Osteoblast (primary cell): ENCODE results near the gene BMP8A. TPM values are rescaled to one million over a fixed set of nuclear protein-coding genes. Genes with fewer than 3 reads are reported as not detected.

Source experiments
- DNase-seq: peaks from one replicate; pipeline ENCODE4 v3.0.0; 2011; ENCODE audit warnings: low spot score, mixed read lengths; ENCODE audit not compliant: insufficient read length; ENCODE audit errors: missing footprints
- H2AFZ ChIP-seq: 2 replicates; pipeline ENCODE4 v1.6.0; 2011; ENCODE audit warnings: mild to moderate bottlenecking, low read length
- H3K27ac ChIP-seq: 2 replicates; pipeline ENCODE4 v1.5.1; 2011; ENCODE audit warnings: mild to moderate bottlenecking, low read depth, low read length, moderate library complexity
- H3K27me3 ChIP-seq: 2 replicates; pipeline ENCODE4 v1.6.0; 2012; ENCODE audit warnings: mild to moderate bottlenecking, control low read depth, inconsistent platforms, low read length, moderate library complexity; ENCODE audit not compliant: insufficient read depth
- H3K36me3 ChIP-seq: 2 replicates; pipeline ENCODE4 v1.5.1; 2011; ENCODE audit warnings: mild to moderate bottlenecking, low read length, control low read depth, moderate library complexity; ENCODE audit not compliant: insufficient read depth
- H3K4me1 ChIP-seq: 2 replicates; pipeline ENCODE4 v1.5.1; 2011; ENCODE audit warnings: mild to moderate bottlenecking, low read length, control low read depth, moderate library complexity; ENCODE audit not compliant: insufficient read depth
- H3K4me2 ChIP-seq: 2 replicates; pipeline ENCODE4 v1.6.0; 2011; ENCODE audit warnings: mild to moderate bottlenecking, low read length; ENCODE audit not compliant: insufficient read depth
- H3K4me3 ChIP-seq: fragments of 200-600 bp; sonication (generic); 3 replicates; pipeline ENCODE4 v1.5.1; 2012; ENCODE audit warnings: mild to moderate bottlenecking, low read length, inconsistent platforms; ENCODE audit not compliant: insufficient read depth
- H3K79me2 ChIP-seq: 2 replicates; pipeline ENCODE4 v1.6.0; 2012; ENCODE audit warnings: mild to moderate bottlenecking, low read length, control low read depth, inconsistent platforms; ENCODE audit not compliant: insufficient read depth
- H3K9me3 ChIP-seq: 2 replicates; pipeline ENCODE4 v1.5.1; 2011; ENCODE audit warnings: low read depth, low read length, control low read depth
- H4K20me1 ChIP-seq: 2 replicates; pipeline ENCODE4 v1.6.0; 2012; ENCODE audit warnings: mild to moderate bottlenecking, low read length, control low read depth; ENCODE audit not compliant: insufficient read depth
- total RNA-seq: library from RNA; depleted of rRNA; stranded (reverse); fragments of >200 nt; gene quantifications from 2 replicates; pipeline ENCODE4 v1.2.3, GENCODE V29; 2012
- TF ChIP-seq, protein P1 (sequence below): IDR thresholded peaks from 2 replicates; pipeline ENCODE4 v1.5.1; 2011; ENCODE audit warnings: mild to moderate bottlenecking, low read depth, low read length, moderate library complexity; ENCODE audit errors: extremely low read depth

Gene BMP8A
- total RNA-seq, 1 donor: 0.72 TPM

- Histone ChIP-seq H4K20me1 (peaks cover 59% of the 10 kb centered on the region), H3K4me3 (no peak overlapping the region), H3K27ac (no peak overlapping the region), H2AFZ (no peak overlapping the region), H3K79me2 (peaks cover 81% of the 10 kb centered on the region), H3K4me1 (no peaks in the 10 kb centered on the region), H3K9me3 (no peaks in the 10 kb centered on the region), H3K27me3 (no peaks in the 10 kb centered on the region), H3K4me2 (no peak overlapping the region), H3K36me3 (peaks cover 96% of the 10 kb centered on the region)
- DNase-seq: no peak
- TF ChIP-seq, protein P1, sequence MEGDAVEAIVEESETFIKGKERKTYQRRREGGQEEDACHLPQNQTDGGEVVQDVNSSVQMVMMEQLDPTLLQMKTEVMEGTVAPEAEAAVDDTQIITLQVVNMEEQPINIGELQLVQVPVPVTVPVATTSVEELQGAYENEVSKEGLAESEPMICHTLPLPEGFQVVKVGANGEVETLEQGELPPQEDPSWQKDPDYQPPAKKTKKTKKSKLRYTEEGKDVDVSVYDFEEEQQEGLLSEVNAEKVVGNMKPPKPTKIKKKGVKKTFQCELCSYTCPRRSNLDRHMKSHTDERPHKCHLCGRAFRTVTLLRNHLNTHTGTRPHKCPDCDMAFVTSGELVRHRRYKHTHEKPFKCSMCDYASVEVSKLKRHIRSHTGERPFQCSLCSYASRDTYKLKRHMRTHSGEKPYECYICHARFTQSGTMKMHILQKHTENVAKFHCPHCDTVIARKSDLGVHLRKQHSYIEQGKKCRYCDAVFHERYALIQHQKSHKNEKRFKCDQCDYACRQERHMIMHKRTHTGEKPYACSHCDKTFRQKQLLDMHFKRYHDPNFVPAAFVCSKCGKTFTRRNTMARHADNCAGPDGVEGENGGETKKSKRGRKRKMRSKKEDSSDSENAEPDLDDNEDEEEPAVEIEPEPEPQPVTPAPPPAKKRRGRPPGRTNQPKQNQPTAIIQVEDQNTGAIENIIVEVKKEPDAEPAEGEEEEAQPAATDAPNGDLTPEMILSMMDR: no peak
Observed at GRCh38 chr1:39567302-39567701, 75.9 kb downstream of the BMP8A start.

GRCh38 chr1:39568208-39568607 is 76.8 kb downstream of the BMP8A start:
- Histone ChIP-seq H3K4me3 (no peak overlapping the region), H3K79me2 (peaks cover 89% of the 10 kb centered on the region), H3K27ac (no peak overlapping the region), H2AFZ (no peak overlapping the region), H3K4me2 (no peak overlapping the region), H3K27me3 (no peaks in the 10 kb centered on the region), H3K9me3 (no peaks in the 10 kb centered on the region), H3K36me3 (peaks cover 96% of the 10 kb centered on the region), H3K4me1 (peaks cover 2% of the 10 kb centered on the region), H4K20me1 (peaks cover 64% of the 10 kb centered on the region)
- DNase-seq: no peak
- TF ChIP-seq, protein P1: no peak

- H4K20me1 ChIP-seq: peaks cover 65% of the 10 kb centered on the region
- H3K4me2 ChIP-seq: no peak overlapping the region
- no peaks in the 10 kb centered on the region for H3K9me3 ChIP-seq
- peaks cover 10% of the 10 kb centered on the region for H3K4me1 ChIP-seq
- H3K27me3 ChIP-seq: no peaks in the 10 kb centered on the region
- no peak overlapping the region for H3K4me3 ChIP-seq
- H2AFZ ChIP-seq: no peak overlapping the region
- H3K79me2 ChIP-seq: peaks cover 89% of the 10 kb centered on the region
- TF ChIP-seq, protein P1: no peak
- H3K27ac ChIP-seq: no peak overlapping the region
- DNase-seq: no peak
- H3K36me3 ChIP-seq: peaks cover 90% of the 10 kb centered on the region
Observed at GRCh38 chr1:39569034-39569433, 77.6 kb downstream of the BMP8A start.

DNA sequence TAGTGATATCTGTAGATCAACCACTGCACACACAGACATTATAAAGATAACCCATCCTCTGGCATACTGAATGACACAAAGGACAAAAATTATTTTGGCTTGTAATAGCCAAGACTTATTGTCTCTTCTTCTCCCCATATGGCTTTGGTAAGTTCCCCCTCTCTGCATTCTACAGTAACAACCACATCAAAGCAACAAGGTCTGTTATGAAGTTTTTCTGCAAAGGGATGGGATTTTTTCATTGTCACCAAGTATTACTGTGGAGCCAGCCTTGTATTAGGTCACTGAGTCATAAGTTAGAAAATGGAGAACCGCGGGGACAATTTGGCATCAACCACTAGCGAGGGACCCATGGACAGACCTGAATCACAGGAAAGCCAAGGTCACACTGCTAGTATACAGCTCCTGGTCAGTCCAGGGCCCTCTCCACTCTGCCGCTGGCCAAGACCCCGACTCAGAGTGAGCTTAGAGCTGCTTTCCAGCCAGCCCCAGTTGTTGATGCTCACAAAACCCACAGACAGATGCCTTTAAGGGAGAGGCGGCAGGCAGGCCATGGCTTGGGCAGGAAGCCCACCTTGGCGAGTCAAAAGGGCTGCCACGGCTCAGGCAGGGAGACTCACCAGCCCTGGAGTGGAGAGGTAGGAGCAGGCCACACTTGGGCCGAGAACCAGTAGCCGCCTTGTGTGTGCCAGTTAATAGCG is 79.2 kb downstream of the BMP8A start:
- Histone ChIP-seq H3K4me1 (peaks cover 23% of the 10 kb centered on the region), H3K4me3 (no peak overlapping the region), H3K9me3 (no peaks in the 10 kb centered on the region), H2AFZ (no peak overlapping the region), H3K36me3 (peaks cover 84% of the 10 kb centered on the region), H4K20me1 (peaks cover 75% of the 10 kb centered on the region), H3K4me2 (no peak overlapping the region), H3K79me2 (peaks cover 93% of the 10 kb centered on the region), H3K27ac (no peak overlapping the region), H3K27me3 (no peaks in the 10 kb centered on the region)
- no peak for DNase-seq
- TF ChIP-seq, protein P1: no peak
